Stimulated activated CD4-positive, alpha-beta T cell treated with anti-CD3 and anti-CD28 coated beads, Interleukin-1b, Interleukin-23, amount 100 ng/mL, for 48 hours (primary cell): Measurements from ENCODE around the gene BMP5.

Experiments used
- DNase-seq: peaks from one replicate; pipeline ENCODE4 v3.0.0-alpha.2; 2020

Gene BMP5

DNA sequence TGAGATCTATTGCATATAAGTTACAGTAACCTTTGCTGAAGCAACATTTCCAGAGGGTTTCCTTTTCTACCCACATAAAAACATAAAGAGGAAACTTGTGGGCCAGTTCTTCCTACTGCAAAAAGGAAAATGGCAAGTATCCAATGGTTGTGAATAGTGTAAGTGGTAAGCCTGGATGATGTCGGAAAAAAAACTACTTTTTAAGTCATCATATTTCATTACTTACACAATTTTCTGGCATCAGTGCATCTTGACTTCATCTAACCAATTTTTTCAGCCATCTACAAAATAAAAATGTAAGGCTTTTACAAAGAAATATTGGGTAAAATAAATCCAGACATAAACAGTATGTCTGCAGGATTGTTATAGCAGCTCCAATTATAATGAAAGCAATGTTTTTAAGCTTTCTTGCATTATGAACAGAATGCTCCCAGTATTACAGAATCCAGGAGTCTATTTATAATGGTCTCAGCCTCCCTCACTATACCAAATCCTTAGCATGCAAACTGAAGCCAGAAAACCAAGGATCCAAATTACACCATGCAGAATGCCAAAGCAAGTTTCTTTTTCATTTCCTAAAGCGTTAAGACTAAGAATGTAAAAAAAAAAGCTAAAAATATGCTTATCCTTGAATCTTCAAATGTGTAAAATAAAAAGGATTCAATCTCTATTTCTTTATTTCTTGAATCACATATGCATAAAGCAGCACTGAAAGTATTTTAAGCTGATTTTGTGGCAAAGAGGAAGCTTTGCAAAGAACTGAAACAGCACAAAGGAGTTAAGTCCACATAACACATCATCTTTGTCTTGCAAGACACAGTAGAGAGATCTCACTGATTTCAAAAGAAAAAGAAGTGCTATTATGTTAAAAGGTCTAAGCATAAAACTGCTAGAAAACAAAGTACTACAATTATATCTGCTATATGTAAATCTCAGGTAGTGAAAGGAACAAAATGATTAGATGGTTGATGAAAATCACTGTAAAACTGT is 169.6 kb downstream of the BMP5 start:
- no peak for DNase-seq

DNA sequence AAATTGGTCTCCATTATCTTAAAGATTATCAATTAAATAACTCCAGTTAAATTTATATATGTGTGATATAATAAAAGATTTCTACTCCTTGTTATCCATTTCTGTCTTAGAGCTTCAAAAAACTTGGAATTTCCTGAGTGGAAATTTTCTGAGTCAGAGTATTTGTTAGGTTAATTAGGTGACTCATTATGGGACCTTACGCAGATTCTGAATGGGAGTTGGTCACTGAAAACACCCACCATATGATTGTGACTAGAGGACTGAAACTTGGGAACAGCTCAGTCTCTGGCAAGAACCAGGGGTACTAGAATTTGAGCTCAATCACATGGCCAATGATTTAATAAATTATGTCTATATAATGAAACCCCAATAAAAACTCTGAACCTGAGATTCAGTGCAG is 171.0 kb downstream of the BMP5 start:
- DNase-seq = no peak
